Activated CD4-positive, alpha-beta T cell treated with anti-CD3 and anti-CD28 coated beads for 24 hours (primary cell): Measurements from ENCODE around the gene CLCNKA.

ENCODE experiments used
- DNase-seq, 2 donors: peaks; one replicate each; pipeline ENCODE4 v3.0.0-alpha.2; 2020; ENCODE audit warnings: low read depth in 2 of 2

CLCNKA gene

GRCh38 chr1:16063226-16063829 is 41.5 kb downstream of the CLCNKA start:
- DNase-seq = no peak

GRCh38 chr1:16063921-16064320 is 42.1 kb downstream of the CLCNKA start:
- no peak for DNase-seq

- DNase-seq = no peak
Measured at GRCh38 chr1:16064536-16065268, 42.9 kb downstream of the CLCNKA start.

GRCh38 chr1:16065269-16065576 is 43.4 kb downstream of the CLCNKA start:
- DNase-seq = no peak

GRCh38 chr1:16066245-16066644 is 44.4 kb downstream of the CLCNKA start:
- DNase-seq = no peak

- DNase-seq = no peak
Measured at GRCh38 chr1:16067127-16067768, 45.4 kb downstream of the CLCNKA start.

- DNase-seq = no peak
Measured at GRCh38 chr1:16067933-16068332, 46.1 kb downstream of the CLCNKA start.

- DNase-seq = no peak
Measured at GRCh38 chr1:16068356-16069270, 46.8 kb downstream of the CLCNKA start.

GRCh38 chr1:16070640-16071355 is 49.0 kb downstream of the CLCNKA start:
- no peak for DNase-seq

GRCh38 chr1:16071614-16072013 is 49.8 kb downstream of the CLCNKA start:
- DNase-seq = no peak

GRCh38 chr1:16072095-16072494 is 50.3 kb downstream of the CLCNKA start:
- DNase-seq = no peak

- DNase-seq = no peak
Measured at GRCh38 chr1:16072616-16073484, 51.0 kb downstream of the CLCNKA start.

GRCh38 chr1:16073490-16074119 is 51.8 kb downstream of the CLCNKA start, which contains the start of gene FAM131C:
Gene FAM131C, minus strand, starts transcription at chr1:16073651. Its CDS starts 209 bp downstream, at chr1:16073442.
- peak; percentile 16 to 32 for DNase-seq

GRCh38 chr1:16074217-16074616 is 52.4 kb downstream of the CLCNKA start:
- DNase-seq = no peak

- no peak for DNase-seq
Measured at GRCh38 chr1:16075337-16076030, 53.6 kb downstream of the CLCNKA start.

- DNase-seq = no peak
Measured at GRCh38 chr1:16076031-16076864, 54.4 kb downstream of the CLCNKA start.

GRCh38 chr1:16076865-16077238 is 55.0 kb downstream of the CLCNKA start:
- DNase-seq = no peak
